DND-41 (cell line): Measurements from ENCODE around the gene GOLGA1.

Experiments
- EZH2 ChIP-seq: IDR thresholded peaks from 3 replicates; pipeline ENCODE4 v1.6.1; 2012; ENCODE audit warnings: borderline replicate concordance, low read depth, mild to moderate bottlenecking, moderate library complexity, low read length, inconsistent platforms; ENCODE audit not compliant: severe bottlenecking
- TF ChIP-seq, protein P1 (sequence below): IDR thresholded peaks from 2 replicates; pipeline ENCODE4 v1.5.1; 2012; ENCODE audit warnings: borderline replicate concordance, low read length, moderate library complexity, mild to moderate bottlenecking; ENCODE audit not compliant: poor library complexity, severe bottlenecking; ENCODE audit errors: extremely low read depth

DNA sequence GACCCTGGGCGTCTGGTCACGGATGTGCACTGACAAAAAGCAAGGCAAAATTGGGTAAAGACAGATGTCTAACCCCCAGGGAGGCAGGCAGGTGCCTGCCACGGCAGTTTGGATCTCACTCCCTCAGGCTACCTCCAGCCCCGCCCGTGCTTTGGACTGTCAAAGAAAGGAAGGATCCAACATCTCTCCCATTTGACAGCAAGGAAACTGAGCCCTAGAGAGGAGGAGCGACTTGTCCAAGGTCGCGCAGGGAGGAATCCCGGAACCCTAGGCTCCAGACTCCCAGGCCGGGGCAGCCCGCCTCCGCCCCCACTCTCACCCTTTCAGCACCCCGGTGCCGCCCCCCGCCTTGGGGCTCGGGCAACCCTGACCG lies 376 bp downstream of the GOLGA1 start:
- TF ChIP-seq, protein P1, sequence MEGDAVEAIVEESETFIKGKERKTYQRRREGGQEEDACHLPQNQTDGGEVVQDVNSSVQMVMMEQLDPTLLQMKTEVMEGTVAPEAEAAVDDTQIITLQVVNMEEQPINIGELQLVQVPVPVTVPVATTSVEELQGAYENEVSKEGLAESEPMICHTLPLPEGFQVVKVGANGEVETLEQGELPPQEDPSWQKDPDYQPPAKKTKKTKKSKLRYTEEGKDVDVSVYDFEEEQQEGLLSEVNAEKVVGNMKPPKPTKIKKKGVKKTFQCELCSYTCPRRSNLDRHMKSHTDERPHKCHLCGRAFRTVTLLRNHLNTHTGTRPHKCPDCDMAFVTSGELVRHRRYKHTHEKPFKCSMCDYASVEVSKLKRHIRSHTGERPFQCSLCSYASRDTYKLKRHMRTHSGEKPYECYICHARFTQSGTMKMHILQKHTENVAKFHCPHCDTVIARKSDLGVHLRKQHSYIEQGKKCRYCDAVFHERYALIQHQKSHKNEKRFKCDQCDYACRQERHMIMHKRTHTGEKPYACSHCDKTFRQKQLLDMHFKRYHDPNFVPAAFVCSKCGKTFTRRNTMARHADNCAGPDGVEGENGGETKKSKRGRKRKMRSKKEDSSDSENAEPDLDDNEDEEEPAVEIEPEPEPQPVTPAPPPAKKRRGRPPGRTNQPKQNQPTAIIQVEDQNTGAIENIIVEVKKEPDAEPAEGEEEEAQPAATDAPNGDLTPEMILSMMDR: no peak
- TF ChIP-seq EZH2: no peak
